ENCODE data around the gene TIAM1.

Gene TIAM1

DNA sequence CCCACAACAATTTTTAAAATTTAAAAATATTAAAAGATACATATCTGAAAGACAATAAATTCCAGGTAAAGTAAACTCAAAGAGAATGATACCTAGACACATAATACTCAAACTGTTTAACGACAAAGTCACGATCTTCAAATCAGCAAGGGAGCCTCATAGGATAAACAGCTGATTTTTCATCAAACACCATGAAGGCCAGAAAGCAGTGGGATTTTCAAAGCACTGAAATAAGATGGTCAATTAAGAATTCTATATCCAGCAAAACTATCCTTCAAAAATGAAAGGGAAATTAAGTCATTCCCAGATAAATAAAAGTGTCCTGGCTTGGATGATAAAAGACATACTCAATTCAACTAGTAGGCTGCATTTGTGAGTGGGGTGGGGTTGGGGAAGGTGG is 100.5 kb downstream of the TIAM1 start:
- peaks cover 2% of the 10 kb centered on the region for H3K9me3 ChIP-seq (ENCODE audit: insufficient read depth, low read depth, low read length)
- no peak overlapping the region for H3K4ac ChIP-seq (ENCODE audit: low read depth, low read length)
- no peak overlapping the region for H2AK5ac ChIP-seq (ENCODE audit: low read length)
- H3K36me3 ChIP-seq (ENCODE audit: control insufficient read depth in 1 of 2, insufficient read depth in 2 of 2, low read length in 2 of 2), result peaks cover 7 to 20% of the 10 kb centered on the region in 2 experiments
- no peak overlapping the region for H3K14ac ChIP-seq (ENCODE audit: low read length)
- no peak overlapping the region for H3K4me2 ChIP-seq (ENCODE audit: low read length)
- H3K18ac ChIP-seq (ENCODE audit: low read length), result no peak overlapping the region
- H3K27ac ChIP-seq (ENCODE audit: low read depth, low read length), result no peak overlapping the region
- H3K4me3 ChIP-seq (ENCODE audit: low read depth, low read length), result no peak overlapping the region
- no peak overlapping the region for H3K9ac ChIP-seq (ENCODE audit: low read length)
- H3K4me1 ChIP-seq (ENCODE audit: control insufficient read depth in 1 of 2, insufficient read depth in 2 of 2, low read length in 2 of 2), result no peaks in the 10 kb centered on the region
- H3K79me2 ChIP-seq (ENCODE audit: control insufficient read depth, insufficient read depth, low read length, poor library complexity), result no peaks in the 10 kb centered on the region
- no peak overlapping the region for H4K91ac ChIP-seq (ENCODE audit: low read depth, low read length)
- no peak overlapping the region for H2BK12ac ChIP-seq (ENCODE audit: low read length)
- no peak overlapping the region for H3K23ac ChIP-seq (ENCODE audit: low read length)
- H2BK120ac ChIP-seq (ENCODE audit: insufficient read depth, low read length, poor library complexity), result no peak overlapping the region
- H2BK5ac ChIP-seq (ENCODE audit: low read depth, low read length, poor library complexity), result no peak overlapping the region
- no peak overlapping the region for H4K12ac ChIP-seq (ENCODE audit: low read depth, low read length)
- no peaks in the 10 kb centered on the region for H3K79me1 ChIP-seq (ENCODE audit: low read length)
- H2AFZ ChIP-seq (ENCODE audit: insufficient read depth, low read length, poor library complexity), result no peak overlapping the region
- no peak overlapping the region for H4K8ac ChIP-seq (ENCODE audit: low read depth, low read length)
- DNase-seq, result no peak
- no CpG with 5 or more reads among the region's 2 CpGs for WGBS (ENCODE audit: extremely low coverage, insufficient coverage, insufficient read length)
- H3K27me3 ChIP-seq (ENCODE audit: insufficient read depth, low read length), result no peaks in the 10 kb centered on the region

DNA sequence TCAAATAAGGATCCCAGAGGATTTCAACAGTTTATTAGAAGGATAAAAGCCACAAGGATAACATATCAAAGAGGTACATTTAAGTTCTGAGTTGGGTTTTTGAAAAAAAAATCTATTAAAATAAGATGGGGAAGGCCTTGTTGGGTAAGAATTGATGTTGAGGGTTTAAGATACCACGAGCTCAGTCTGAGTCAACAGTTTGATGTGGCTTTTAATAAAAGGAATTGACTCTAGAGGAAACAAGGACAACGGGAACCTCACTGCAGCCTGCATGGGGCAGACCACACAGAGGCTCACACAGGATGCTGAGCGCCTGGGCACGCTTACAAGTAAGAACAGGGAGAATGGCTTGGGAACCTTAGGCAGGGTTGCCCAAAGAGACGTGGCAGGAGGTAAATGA is 107.5 kb downstream of the TIAM1 start:
- H3K9ac ChIP-seq (ENCODE audit: low read length), result no peak overlapping the region
- no peak overlapping the region for H3K4ac ChIP-seq (ENCODE audit: low read depth, low read length)
- H3K9me3 ChIP-seq (ENCODE audit: insufficient read depth, low read depth, low read length), result peaks cover 1% of the 10 kb centered on the region
- no CpG with 5 or more reads among the region's 5 CpGs for WGBS (ENCODE audit: extremely low coverage, insufficient coverage, insufficient read length)
- no peak overlapping the region for H4K12ac ChIP-seq (ENCODE audit: low read depth, low read length)
- H3K4me3 ChIP-seq (ENCODE audit: low read depth, low read length), result no peak overlapping the region
- no peak overlapping the region for H4K8ac ChIP-seq (ENCODE audit: low read depth, low read length)
- H3K4me1 ChIP-seq (ENCODE audit: control insufficient read depth in 1 of 2, insufficient read depth in 2 of 2, low read length in 2 of 2), result no peaks in the 10 kb centered on the region
- no peak overlapping the region for H3K14ac ChIP-seq (ENCODE audit: low read length)
- no peak overlapping the region for H3K23ac ChIP-seq (ENCODE audit: low read length)
- no peak overlapping the region for H2AK5ac ChIP-seq (ENCODE audit: low read length)
- H3K18ac ChIP-seq (ENCODE audit: low read length), result no peak overlapping the region
- peaks cover 2 to 9% of the 10 kb centered on the region in 2 experiments for H3K36me3 ChIP-seq (ENCODE audit: control insufficient read depth in 1 of 2, insufficient read depth in 2 of 2, low read length in 2 of 2)
- no peak overlapping the region for H2AFZ ChIP-seq (ENCODE audit: insufficient read depth, low read length, poor library complexity)
- no peak overlapping the region for H3K4me2 ChIP-seq (ENCODE audit: low read length)
- H2BK12ac ChIP-seq (ENCODE audit: low read length), result no peak overlapping the region
- no peak overlapping the region for H2BK5ac ChIP-seq (ENCODE audit: low read depth, low read length, poor library complexity)
- no peak for DNase-seq
- no peak overlapping the region for H4K91ac ChIP-seq (ENCODE audit: low read depth, low read length)
- H3K79me1 ChIP-seq (ENCODE audit: low read length), result no peaks in the 10 kb centered on the region
- no peaks in the 10 kb centered on the region for H3K27me3 ChIP-seq (ENCODE audit: insufficient read depth, low read length)
- no peak overlapping the region for H2BK120ac ChIP-seq (ENCODE audit: insufficient read depth, low read length, poor library complexity)
- H3K79me2 ChIP-seq (ENCODE audit: control insufficient read depth, insufficient read depth, low read length, poor library complexity), result no peaks in the 10 kb centered on the region
- H3K27ac ChIP-seq (ENCODE audit: low read depth, low read length), result no peak overlapping the region

DNA sequence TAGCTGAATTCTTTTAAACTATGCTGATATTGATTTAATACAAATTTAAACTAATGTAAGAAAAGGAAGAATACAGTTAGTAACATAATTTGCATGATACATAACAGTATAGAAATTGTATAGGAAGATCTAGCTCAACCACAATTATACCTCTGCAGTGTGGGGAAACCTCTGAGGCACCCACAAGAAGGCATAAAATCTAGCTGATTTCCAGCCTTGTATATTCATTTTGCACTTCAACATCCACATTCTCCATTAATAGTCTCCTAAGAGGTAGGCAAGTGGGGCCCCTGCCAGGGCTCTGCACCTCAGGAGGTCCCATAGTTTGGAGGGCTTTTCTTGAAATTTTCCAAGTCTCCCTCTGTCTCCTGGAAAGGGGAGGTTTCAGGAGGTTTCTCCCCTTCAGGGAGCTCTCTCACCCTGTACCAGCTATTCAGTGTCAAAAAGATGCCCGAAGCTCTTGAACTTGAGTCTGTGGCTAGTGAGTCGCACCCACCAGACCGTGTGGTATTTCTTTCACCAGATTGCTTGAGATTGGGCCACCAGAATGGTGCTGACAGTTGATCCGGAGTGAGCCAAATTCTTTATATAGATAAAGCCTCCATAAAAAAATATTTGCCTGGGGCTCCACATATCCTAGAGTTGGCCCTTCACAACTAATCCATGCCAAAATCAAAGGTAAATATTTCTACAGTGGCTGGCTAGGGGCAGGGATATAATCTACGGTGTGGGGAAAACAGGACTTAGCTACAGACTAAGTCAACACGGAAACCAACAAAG is 108.2 kb downstream of the TIAM1 start:
- DNase-seq, result peak; percentile 65 to 81
- no CpG with 5 or more reads among the region's 6 CpGs for WGBS (ENCODE audit: extremely low coverage, insufficient coverage, insufficient read length)
- no peaks in the 10 kb centered on the region for H3K4me1 ChIP-seq (ENCODE audit: control insufficient read depth in 1 of 2, insufficient read depth in 2 of 2, low read length in 2 of 2)

DNA sequence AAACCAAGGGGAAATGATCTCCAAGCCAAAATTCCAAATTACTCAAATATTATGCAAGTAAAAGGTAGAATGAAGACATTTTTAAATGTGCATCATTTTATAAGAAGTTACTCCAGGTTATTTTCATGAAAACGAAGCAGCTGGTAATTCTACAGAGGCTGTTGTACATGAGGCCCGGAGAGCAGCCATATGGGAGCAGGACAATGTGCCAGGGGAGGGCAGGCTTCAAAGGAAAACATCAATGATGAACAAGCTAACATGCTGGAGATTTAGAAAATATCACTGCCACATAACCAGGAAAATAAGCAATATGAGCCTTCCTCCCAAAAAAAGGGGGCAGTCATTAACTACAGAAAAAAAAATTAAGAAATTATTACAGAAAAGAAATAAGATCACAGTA is 109.1 kb downstream of the TIAM1 start:
- H2AFZ ChIP-seq (ENCODE audit: insufficient read depth, low read length, poor library complexity), result no peak overlapping the region
- no peak overlapping the region for H3K27ac ChIP-seq (ENCODE audit: low read depth, low read length)
- no peak overlapping the region for H4K12ac ChIP-seq (ENCODE audit: low read depth, low read length)
- no peaks in the 10 kb centered on the region for H3K79me2 ChIP-seq (ENCODE audit: control insufficient read depth, insufficient read depth, low read length, poor library complexity)
- no CpG with 5 or more reads among the region's 2 CpGs for WGBS (ENCODE audit: extremely low coverage, insufficient coverage, insufficient read length)
- H3K4me2 ChIP-seq (ENCODE audit: low read length), result no peak overlapping the region
- H2AK5ac ChIP-seq (ENCODE audit: low read length), result no peak overlapping the region
- H2BK120ac ChIP-seq (ENCODE audit: insufficient read depth, low read length, poor library complexity), result no peak overlapping the region
- no peak overlapping the region for H3K4me3 ChIP-seq (ENCODE audit: low read depth, low read length)
- no peak for DNase-seq
- no peak overlapping the region for H3K9ac ChIP-seq (ENCODE audit: low read length)
- H3K27me3 ChIP-seq (ENCODE audit: insufficient read depth, low read length), result no peaks in the 10 kb centered on the region
- H3K14ac ChIP-seq (ENCODE audit: low read length), result no peak overlapping the region
- no peaks in the 10 kb centered on the region for H3K79me1 ChIP-seq (ENCODE audit: low read length)
- no peak overlapping the region for H3K18ac ChIP-seq (ENCODE audit: low read length)
- H3K9me3 ChIP-seq (ENCODE audit: insufficient read depth, low read depth, low read length), result peaks cover 1% of the 10 kb centered on the region
- H2BK5ac ChIP-seq (ENCODE audit: low read depth, low read length, poor library complexity), result no peak overlapping the region
- no peak overlapping the region for H4K8ac ChIP-seq (ENCODE audit: low read depth, low read length)
- no peak overlapping the region for H4K91ac ChIP-seq (ENCODE audit: low read depth, low read length)
- H3K23ac ChIP-seq (ENCODE audit: low read length), result no peak overlapping the region
- H2BK12ac ChIP-seq (ENCODE audit: low read length), result no peak overlapping the region
- no peaks in the 10 kb centered on the region for H3K4me1 ChIP-seq (ENCODE audit: control insufficient read depth in 1 of 2, insufficient read depth in 2 of 2, low read length in 2 of 2)
- H3K36me3 ChIP-seq (ENCODE audit: control insufficient read depth in 1 of 2, insufficient read depth in 2 of 2, low read length in 2 of 2), result peaks cover 0 to 2% of the 10 kb centered on the region in 2 experiments
- H3K4ac ChIP-seq (ENCODE audit: low read depth, low read length), result no peak overlapping the region

More for the DNA sequence above, 108.2 kb downstream of the TIAM1 start:
- H3K23ac ChIP-seq (ENCODE audit: low read length), result no peak overlapping the region
- H3K4me2 ChIP-seq (ENCODE audit: low read length), result no peak overlapping the region
- no peak overlapping the region for H4K91ac ChIP-seq (ENCODE audit: low read depth, low read length)
- H2BK12ac ChIP-seq (ENCODE audit: low read length), result no peak overlapping the region
- peaks cover 1% of the 10 kb centered on the region for H3K9me3 ChIP-seq (ENCODE audit: insufficient read depth, low read depth, low read length)
- H2AFZ ChIP-seq (ENCODE audit: insufficient read depth, low read length, poor library complexity), result no peak overlapping the region
- no peak overlapping the region for H3K4me3 ChIP-seq (ENCODE audit: low read depth, low read length)
- no peak overlapping the region for H2BK5ac ChIP-seq (ENCODE audit: low read depth, low read length, poor library complexity)
- H3K79me2 ChIP-seq (ENCODE audit: control insufficient read depth, insufficient read depth, low read length, poor library complexity), result no peaks in the 10 kb centered on the region
- peaks cover 2 to 5% of the 10 kb centered on the region in 2 experiments for H3K36me3 ChIP-seq (ENCODE audit: control insufficient read depth in 1 of 2, insufficient read depth in 2 of 2, low read length in 2 of 2)
- H3K79me1 ChIP-seq (ENCODE audit: low read length), result no peaks in the 10 kb centered on the region
- H2BK120ac ChIP-seq (ENCODE audit: insufficient read depth, low read length, poor library complexity), result no peak overlapping the region
- H4K8ac ChIP-seq (ENCODE audit: low read depth, low read length), result no peak overlapping the region
- no peak overlapping the region for H3K27ac ChIP-seq (ENCODE audit: low read depth, low read length)
- no peak overlapping the region for H3K9ac ChIP-seq (ENCODE audit: low read length)
- no peak overlapping the region for H3K14ac ChIP-seq (ENCODE audit: low read length)
- no peak overlapping the region for H2AK5ac ChIP-seq (ENCODE audit: low read length)
- no peak overlapping the region for H3K4ac ChIP-seq (ENCODE audit: low read depth, low read length)
- H3K18ac ChIP-seq (ENCODE audit: low read length), result no peak overlapping the region
- no peaks in the 10 kb centered on the region for H3K27me3 ChIP-seq (ENCODE audit: insufficient read depth, low read length)
- H4K12ac ChIP-seq (ENCODE audit: low read depth, low read length), result no peak overlapping the region

Measured in trophoblast cell (in vitro differentiated cells and primary cell).